ENCODE data around the gene SUGCT. TPM values are rescaled to one million over a fixed set of nuclear protein-coding genes. Genes with fewer than 3 reads are reported as not detected.

SUGCT gene
- total RNA-seq, 4 donors from 2014 or later: 0.83 to 7.1 (median 3.2) TPM

DNA sequence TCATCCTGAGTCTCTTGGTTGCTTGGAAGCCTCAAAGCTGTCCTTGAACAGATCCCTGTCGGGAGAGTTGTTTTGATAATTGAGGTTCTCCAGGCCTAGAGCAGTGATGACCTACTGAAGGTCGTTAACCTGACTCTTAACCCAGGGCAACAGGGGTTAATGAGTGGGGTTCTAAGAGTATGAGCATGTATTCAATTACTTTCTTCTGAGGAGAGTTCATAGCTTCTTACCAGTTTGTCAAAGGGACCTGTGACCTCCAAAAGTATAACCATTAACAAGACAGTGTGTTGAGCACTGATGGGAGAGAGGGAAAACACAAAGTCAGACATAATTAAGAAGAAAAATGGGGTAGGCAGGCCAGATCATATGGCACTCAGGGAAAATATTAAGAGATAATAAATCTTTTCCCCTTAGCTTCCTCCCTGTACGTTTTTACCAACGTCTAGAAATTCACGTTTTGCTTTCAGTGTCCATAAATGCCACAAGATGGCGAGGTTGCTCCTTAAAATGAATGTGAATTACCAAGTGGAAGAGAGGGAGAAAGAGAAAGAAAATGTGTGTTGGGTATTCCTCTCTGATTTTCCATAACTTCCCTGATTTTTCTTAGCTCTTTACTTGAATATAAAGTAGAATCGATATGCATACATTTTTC lies 97.6 kb downstream of the SUGCT start:
- DNase-seq: no peak
- Histone ChIP-seq H3K27ac (no peak overlapping the region), H3K4me3 (no peak overlapping the region), H3K36me3 (no peaks in the 10 kb centered on the region), H3K4me1 (no peaks in the 10 kb centered on the region), H3K27me3 (no peaks in the 10 kb centered on the region), H3K9me3 (no peaks in the 10 kb centered on the region)
- 15 to 24% methylated on average over 7 of the region's 7 CpGs for WGBS, 2 donors
- intact Hi-C loops (cut with DNase I): no loop called here
- TF ChIP-seq POLR2A (IDR thresholded peaks at IDR 0.05): no peak
- TF ChIP-seq, protein P1, sequence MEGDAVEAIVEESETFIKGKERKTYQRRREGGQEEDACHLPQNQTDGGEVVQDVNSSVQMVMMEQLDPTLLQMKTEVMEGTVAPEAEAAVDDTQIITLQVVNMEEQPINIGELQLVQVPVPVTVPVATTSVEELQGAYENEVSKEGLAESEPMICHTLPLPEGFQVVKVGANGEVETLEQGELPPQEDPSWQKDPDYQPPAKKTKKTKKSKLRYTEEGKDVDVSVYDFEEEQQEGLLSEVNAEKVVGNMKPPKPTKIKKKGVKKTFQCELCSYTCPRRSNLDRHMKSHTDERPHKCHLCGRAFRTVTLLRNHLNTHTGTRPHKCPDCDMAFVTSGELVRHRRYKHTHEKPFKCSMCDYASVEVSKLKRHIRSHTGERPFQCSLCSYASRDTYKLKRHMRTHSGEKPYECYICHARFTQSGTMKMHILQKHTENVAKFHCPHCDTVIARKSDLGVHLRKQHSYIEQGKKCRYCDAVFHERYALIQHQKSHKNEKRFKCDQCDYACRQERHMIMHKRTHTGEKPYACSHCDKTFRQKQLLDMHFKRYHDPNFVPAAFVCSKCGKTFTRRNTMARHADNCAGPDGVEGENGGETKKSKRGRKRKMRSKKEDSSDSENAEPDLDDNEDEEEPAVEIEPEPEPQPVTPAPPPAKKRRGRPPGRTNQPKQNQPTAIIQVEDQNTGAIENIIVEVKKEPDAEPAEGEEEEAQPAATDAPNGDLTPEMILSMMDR (IDR thresholded peaks at IDR 0.05): peak in 5 of 6 experiments; percentile 29 to 61 (median 42)

DNA sequence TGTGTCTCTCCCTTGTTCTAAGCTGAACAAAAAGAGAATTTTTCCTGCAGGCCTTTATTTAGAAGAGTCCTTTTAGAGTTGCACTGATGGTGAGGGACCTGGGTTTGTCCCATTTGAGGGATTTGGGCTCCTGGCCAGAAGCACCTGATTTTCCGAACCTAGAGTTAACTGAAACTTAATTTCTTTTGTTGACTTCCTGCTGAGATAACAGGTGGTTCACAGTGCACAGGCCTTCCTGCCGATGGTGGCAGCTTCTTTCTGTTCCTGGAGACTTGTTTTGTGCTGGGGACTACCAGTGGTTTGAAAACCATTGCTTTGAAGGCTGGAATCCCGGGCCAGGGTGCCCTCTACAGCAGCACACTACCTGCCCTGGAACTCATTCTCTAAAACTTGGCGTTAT lies 99.2 kb downstream of the SUGCT start:
- Histone ChIP-seq H3K27ac (no peak overlapping the region), H3K27me3 (no peaks in the 10 kb centered on the region), H3K4me3 (no peak overlapping the region), H3K9me3 (no peaks in the 10 kb centered on the region), H3K4me1 (no peaks in the 10 kb centered on the region), H3K36me3 (no peaks in the 10 kb centered on the region)
- intact Hi-C loops (cut with DNase I): no loop called here
- DNase-seq: no peak
- TF ChIP-seq, protein P1 (IDR thresholded peaks at IDR 0.05): no peak
- TF ChIP-seq POLR2A (IDR thresholded peaks at IDR 0.05): no peak
- WGBS, 2 donors: 62 to 64% methylated on average over 4 of the region's 4 CpGs

DNA sequence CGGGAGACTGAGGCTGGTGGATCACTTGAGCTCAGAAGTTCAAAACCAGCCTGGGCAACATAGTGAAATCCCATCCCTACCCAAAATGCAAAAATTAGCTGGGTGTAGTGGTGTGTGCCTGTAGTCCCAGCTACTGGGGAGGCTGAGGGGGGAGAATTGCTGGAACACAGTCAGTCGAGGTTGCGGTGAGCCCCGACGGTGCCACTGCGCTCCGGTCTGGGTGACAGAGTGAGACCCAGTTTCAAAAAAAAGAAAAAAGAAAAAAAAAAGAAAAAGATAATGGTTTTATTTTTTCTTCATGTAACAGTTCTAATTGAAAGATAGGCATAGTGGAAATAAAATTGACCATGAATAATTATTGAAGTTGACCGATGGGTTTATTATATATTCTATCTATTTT lies 99.9 kb downstream of the SUGCT start:
- H3K36me3 ChIP-seq: no peaks in the 10 kb centered on the region
- 92 to 94% methylated on average over 8 of the region's 8 CpGs for WGBS, 2 donors
- intact Hi-C loops (cut with DNase I): no loop called here
- no peaks in the 10 kb centered on the region for H3K4me1 ChIP-seq
- no peaks in the 10 kb centered on the region for H3K9me3 ChIP-seq
- H3K27me3 ChIP-seq: no peaks in the 10 kb centered on the region
- H3K4me3 ChIP-seq: no peak overlapping the region
- DNase-seq: no peak
- no peak overlapping the region for H3K27ac ChIP-seq
- TF ChIP-seq, protein P1 (IDR thresholded peaks at IDR 0.05): no peak
- no peak for TF ChIP-seq POLR2A (IDR thresholded peaks at IDR 0.05)

DNA sequence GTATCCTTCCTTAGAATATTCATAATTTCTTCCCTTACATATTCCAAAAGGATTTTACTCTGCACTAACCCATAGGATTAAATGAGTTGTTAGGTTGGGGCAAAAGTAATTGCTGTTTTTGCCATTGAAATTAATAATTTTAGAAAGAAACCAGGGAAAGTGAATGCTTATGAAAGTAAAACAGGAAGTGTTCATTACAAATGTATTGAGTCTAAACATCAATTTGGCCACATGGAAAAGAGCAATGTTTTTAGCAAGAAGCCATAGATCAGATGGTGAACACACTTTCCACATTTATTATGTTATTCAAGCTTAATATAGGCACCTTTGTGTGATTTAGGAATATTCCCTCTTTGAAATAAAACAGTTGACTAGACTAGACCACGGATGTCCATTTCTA lies 102.9 kb downstream of the SUGCT start:
- H3K4me1 ChIP-seq: no peaks in the 10 kb centered on the region

DNA sequence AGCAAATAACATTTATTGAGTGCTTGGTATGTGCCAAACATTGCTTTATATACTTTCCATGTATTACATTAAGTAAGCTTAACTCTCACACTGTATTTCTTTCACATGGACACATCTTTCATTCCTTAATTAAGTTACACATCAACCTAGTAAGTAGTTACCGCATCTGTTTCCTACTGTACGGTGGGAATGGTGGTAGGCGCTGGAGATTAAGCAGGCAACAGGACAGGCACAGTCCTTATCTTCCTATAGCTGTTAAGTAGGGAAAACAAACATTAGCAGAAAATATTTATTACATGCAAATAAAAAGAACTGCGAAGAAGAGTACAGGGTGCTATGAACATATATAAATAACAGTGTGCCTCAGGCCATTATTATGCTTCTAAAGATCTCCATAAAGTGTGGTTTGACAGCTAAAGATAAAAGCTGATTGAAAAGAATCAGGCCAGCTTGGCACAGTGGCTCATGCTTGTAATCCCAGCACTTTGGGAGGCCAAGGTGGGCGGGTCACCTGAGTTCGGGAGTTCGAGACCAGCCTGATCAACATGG lies 105.0 kb downstream of the SUGCT start:
- H3K27me3 ChIP-seq: no peaks in the 10 kb centered on the region
- WGBS, 2 donors: 87 to 92% methylated on average over 7 of the region's 7 CpGs
- H3K4me3 ChIP-seq: no peak overlapping the region
- intact Hi-C loops (cut with DNase I): no loop called here
- DNase-seq: no peak
- H3K27ac ChIP-seq: no peak overlapping the region
- no peaks in the 10 kb centered on the region for H3K36me3 ChIP-seq
- H3K4me1 ChIP-seq: no peaks in the 10 kb centered on the region
- no peak for TF ChIP-seq POLR2A (IDR thresholded peaks at IDR 0.05)
- TF ChIP-seq, protein P1 (IDR thresholded peaks at IDR 0.05): no peak
- H3K9me3 ChIP-seq: no peaks in the 10 kb centered on the region

More for the DNA sequence above, 102.9 kb downstream of the SUGCT start:
- Histone ChIP-seq H3K27ac (no peak overlapping the region), H3K27me3 (no peaks in the 10 kb centered on the region), H3K36me3 (no peaks in the 10 kb centered on the region), H3K9me3 (no peaks in the 10 kb centered on the region), H3K4me3 (no peak overlapping the region)
- WGBS, 2 donors: 77 to 89% methylated on average over 1 of the region's 1 CpG
- intact Hi-C loops (cut with DNase I): no loop called here
- no peak for DNase-seq
- no peak for TF ChIP-seq POLR2A (IDR thresholded peaks at IDR 0.05)
